GM12872 (cell line): ENCODE measurements around the gene SREBF1.

Experiments
- CTCF ChIP-seq: IDR thresholded peaks from 3 replicates; pipeline ENCODE4 v1.5.1; 2011; ENCODE audit warnings: low read depth, mild to moderate bottlenecking, low read length, moderate library complexity; ENCODE audit not compliant: insufficient read depth

SREBF1 gene

DNA sequence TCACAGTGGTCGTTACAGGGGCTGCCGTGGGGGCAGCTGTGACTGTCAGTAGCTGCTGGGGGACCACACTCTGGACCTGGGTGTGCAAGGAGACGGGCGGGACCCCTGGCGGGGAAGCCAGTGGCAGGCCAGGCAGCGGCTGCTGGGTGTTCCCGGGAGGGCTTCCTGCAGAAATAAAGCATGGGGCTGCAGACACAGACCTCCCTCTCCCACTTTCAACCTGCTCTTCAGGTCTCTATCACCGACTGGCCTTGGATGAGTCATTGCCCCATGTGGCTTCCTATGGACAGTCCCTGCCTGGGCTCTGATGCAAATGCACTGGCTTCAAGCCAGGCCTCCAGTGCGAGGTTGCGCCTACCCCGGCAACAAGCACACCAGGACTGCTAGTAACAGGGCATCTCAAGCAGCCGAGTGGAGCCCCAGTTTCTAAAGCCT is 17.2 kb downstream of the SREBF1 start:
- no peak for TF ChIP-seq CTCF

GRCh38 chr17:17819111-17819510 is 17.7 kb downstream of the SREBF1 start:
- TF ChIP-seq CTCF = no peak

- TF ChIP-seq CTCF = no peak
Observed at GRCh38 chr17:17818088-17818526, 18.7 kb downstream of the SREBF1 start.

GRCh38 chr17:17817552-17817947 is 19.2 kb downstream of the SREBF1 start:
- no peak for TF ChIP-seq CTCF

GRCh38 chr17:17816831-17817551 is 19.8 kb downstream of the SREBF1 start:
- TF ChIP-seq CTCF = no peak

GRCh38 chr17:17816240-17816814 is 20.5 kb downstream of the SREBF1 start:
- no peak for TF ChIP-seq CTCF

DNA sequence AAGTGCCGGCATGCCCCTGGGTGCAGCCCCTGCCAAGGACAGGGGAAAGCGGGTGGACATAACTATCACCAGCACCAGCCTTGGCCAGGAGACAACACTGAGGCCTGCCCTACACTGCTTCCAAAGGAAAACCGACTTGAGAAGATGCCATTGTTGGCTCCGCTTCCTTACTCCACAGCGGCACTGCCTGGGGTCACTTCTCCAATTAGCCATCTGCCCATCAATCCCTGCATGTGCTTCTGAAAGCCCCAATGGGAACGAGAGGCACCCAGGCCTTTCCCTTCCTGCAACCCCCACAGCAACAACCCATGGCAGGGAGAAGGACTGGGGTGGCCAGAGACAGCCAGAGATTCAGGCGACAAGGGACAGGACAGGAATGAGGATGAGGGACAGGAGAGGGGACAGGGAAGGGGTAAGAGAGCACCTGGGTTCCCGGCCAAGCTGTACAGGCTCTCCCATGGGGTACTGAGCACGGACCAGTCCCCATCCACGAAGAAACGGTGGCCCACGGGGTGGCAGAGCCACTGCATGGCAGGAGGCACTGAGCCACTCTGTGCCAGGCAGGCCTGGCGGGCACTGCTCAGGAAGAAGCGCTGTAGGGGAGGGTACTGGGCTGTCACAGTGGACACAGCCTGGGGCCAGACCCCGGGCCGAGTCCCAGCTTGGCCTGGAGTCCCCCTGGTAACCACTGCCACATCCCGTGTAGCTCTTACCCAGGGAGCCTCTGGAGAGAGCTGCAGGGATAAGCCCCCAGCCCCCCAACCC is 21.2 kb downstream of the SREBF1 start:
- TF ChIP-seq CTCF = no peak
